Smooth muscle cell (in vitro differentiated cells): ENCODE data around the gene SARNP. TPM values are rescaled to one million over a fixed set of nuclear protein-coding genes. Genes with fewer than 3 reads are reported as not detected.

Experiments used
- DNase-seq: peaks from one replicate; lab custom pipeline; 2025; ENCODE audit not compliant: unreplicated experiment; lab: John Stamatoyannopoulos, UW
- H2AFZ ChIP-seq: fragments of 200-600 bp; sonication (generic); 2 replicates; pipeline ENCODE4 v1.6.0; 2016; ENCODE audit warnings: antibody characterized with exemption, low read depth, mild to moderate bottlenecking
- H3F3A ChIP-seq: fragments of 200-600 bp; sonication (generic); 2 replicates; pipeline ENCODE4 v1.6.0; 2017; ENCODE audit warnings: antibody characterized with exemption, low read depth
- H3K27ac ChIP-seq: fragments of 200-600 bp; sonication (generic); 2 replicates; pipeline ENCODE4 v1.5.1; 2016; ENCODE audit warnings: low read depth, mild to moderate bottlenecking
- H3K27me3 ChIP-seq: fragments of 200-600 bp; sonication (generic); 2 replicates; pipeline ENCODE4 v1.6.1; 2016; ENCODE audit warnings: low read depth, mild to moderate bottlenecking
- H3K36me3 ChIP-seq: fragments of 200-600 bp; sonication (generic); 2 replicates; pipeline ENCODE4 v1.5.1; 2016; ENCODE audit warnings: low read depth
- H3K4me1 ChIP-seq: fragments of 200-600 bp; sonication (generic); 2 replicates; pipeline ENCODE4 v1.5.1; 2016; ENCODE audit warnings: low read depth
- H3K4me2 ChIP-seq: fragments of 200-600 bp; sonication (generic); 2 replicates; pipeline ENCODE4 v1.6.0; 2016; ENCODE audit warnings: mild to moderate bottlenecking
- H3K4me3 ChIP-seq: fragments of 200-600 bp; sonication (generic); 2 replicates; pipeline ENCODE4 v1.5.1; 2016; ENCODE audit warnings: mild to moderate bottlenecking
- H3K79me2 ChIP-seq: fragments of 200-600 bp; sonication (generic); 2 replicates; pipeline ENCODE4 v1.6.0; 2016; ENCODE audit warnings: low read depth, mild to moderate bottlenecking
- H3K9ac ChIP-seq: fragments of 200-600 bp; sonication (generic); 2 replicates; pipeline ENCODE4 v1.6.0; 2016; ENCODE audit warnings: low read depth
- H3K9me3 ChIP-seq: fragments of 200-600 bp; sonication (generic); replicated peaks from 2 replicates; pipeline ENCODE4 v1.5.1; 2016; ENCODE audit warnings: low read depth
- H4K20me1 ChIP-seq: fragments of 200-600 bp; sonication (generic); 2 replicates; pipeline ENCODE4 v1.6.0; 2016; ENCODE audit warnings: low read depth
- WGBS: methylation state at CpG from one replicate; pipeline ENCODE4 v1.1.7; 2016; ENCODE audit warnings: low lambda C conversion rate; 5-methylcytosine and 5-hydroxymethylcytosine counted together
- polyA plus RNA-seq: library from polyadenylated mRNA; unstranded; fragments of >200 nt; fragmentation: Nextera tagmentation; extraction: Ambion mirVana; gene quantifications from 2 replicates; pipeline ENCODE4 v1.2.1, GENCODE V29; 2016
- total RNA-seq: library from RNA; depleted of rRNA; stranded (reverse); fragments of >200 nt; gene quantifications from 2 replicates; pipeline ENCODE4 v1.2.3, GENCODE V29; 2014
- TF ChIP-seq, protein P1 (sequence below): fragments of 200-600 bp; sonication (generic); IDR thresholded peaks from 2 replicates; pipeline ENCODE4 v1.5.1; 2017; ENCODE audit warnings: borderline replicate concordance, mild to moderate bottlenecking, antibody characterized with exemption; ENCODE audit not compliant: insufficient read depth, poor library complexity, severe bottlenecking

The SARNP gene
- total and polyA plus RNA-seq, 2 experiments from 2014 or later = 128 to 169 TPM

DNA sequence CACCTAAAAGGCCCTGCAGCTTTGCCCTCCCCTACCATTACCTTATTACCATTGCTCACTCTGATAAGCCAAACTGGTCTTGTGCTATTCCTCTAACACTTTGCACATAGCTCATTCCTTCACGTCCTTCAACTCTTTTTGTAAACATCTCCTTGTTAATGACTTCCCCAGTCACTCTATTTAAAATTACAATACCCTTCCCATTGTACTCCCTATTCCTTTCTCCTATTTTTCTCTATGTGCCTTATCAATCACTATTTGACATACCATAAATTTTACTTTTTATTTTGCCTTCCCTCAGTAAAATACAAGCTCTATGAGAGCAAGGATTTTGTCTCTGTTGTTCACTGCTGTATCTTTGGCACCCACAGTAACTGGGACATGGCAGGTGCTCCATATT is 5.4 kb downstream of the SARNP start:
- H3K79me2 ChIP-seq = peaks cover 100% of the 10 kb centered on the region
- H3F3A ChIP-seq = peaks cover 6% of the 10 kb centered on the region
- no peak overlapping the region for H3K4me3 ChIP-seq
- H3K27ac ChIP-seq = no peak overlapping the region
- TF ChIP-seq, protein P1, sequence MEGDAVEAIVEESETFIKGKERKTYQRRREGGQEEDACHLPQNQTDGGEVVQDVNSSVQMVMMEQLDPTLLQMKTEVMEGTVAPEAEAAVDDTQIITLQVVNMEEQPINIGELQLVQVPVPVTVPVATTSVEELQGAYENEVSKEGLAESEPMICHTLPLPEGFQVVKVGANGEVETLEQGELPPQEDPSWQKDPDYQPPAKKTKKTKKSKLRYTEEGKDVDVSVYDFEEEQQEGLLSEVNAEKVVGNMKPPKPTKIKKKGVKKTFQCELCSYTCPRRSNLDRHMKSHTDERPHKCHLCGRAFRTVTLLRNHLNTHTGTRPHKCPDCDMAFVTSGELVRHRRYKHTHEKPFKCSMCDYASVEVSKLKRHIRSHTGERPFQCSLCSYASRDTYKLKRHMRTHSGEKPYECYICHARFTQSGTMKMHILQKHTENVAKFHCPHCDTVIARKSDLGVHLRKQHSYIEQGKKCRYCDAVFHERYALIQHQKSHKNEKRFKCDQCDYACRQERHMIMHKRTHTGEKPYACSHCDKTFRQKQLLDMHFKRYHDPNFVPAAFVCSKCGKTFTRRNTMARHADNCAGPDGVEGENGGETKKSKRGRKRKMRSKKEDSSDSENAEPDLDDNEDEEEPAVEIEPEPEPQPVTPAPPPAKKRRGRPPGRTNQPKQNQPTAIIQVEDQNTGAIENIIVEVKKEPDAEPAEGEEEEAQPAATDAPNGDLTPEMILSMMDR = no peak
- no peak overlapping the region for H3K4me2 ChIP-seq
- no peak overlapping the region for H3K9ac ChIP-seq
- peaks cover 13% of the 10 kb centered on the region for H3K4me1 ChIP-seq
- DNase-seq = no peak
- WGBS = 61% methylated on average over 1 of the region's 1 CpG
- no peaks in the 10 kb centered on the region for H3K9me3 ChIP-seq
- no peak overlapping the region for H2AFZ ChIP-seq
- no peaks in the 10 kb centered on the region for H3K36me3 ChIP-seq
- H3K27me3 ChIP-seq = no peaks in the 10 kb centered on the region
- H4K20me1 ChIP-seq = peaks cover 94% of the 10 kb centered on the region

DNA sequence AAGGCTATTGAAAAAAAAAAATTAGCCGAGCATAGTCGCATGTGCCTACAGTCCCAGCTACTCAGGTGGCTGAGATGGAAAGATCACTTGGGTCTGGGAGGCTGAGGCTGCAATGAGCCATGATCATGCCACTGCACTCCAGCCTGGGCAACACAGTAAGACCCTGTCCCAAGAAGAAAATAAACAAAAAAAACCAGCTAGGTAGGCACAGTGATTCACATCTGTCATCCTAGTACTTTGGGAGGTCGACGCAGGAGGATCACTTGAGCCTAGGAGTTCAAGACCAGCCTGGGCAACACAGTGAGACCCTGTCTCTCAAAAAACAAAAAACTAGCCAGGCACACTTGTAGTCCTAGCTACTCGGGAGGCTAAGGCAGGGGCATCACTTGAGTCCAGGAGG is 8.2 kb downstream of the SARNP start:
- H3K79me2 ChIP-seq = peaks cover 100% of the 10 kb centered on the region
- H3K9me3 ChIP-seq = no peaks in the 10 kb centered on the region
- no peak for DNase-seq
- no peaks in the 10 kb centered on the region for H3K36me3 ChIP-seq
- H4K20me1 ChIP-seq = peaks cover 100% of the 10 kb centered on the region
- WGBS = 93% methylated on average over 5 of the region's 5 CpGs
- H3K4me1 ChIP-seq = no peaks in the 10 kb centered on the region
- no peak overlapping the region for H3K27ac ChIP-seq
- TF ChIP-seq, protein P1 = no peak
- H3K4me3 ChIP-seq = no peak overlapping the region
- no peak overlapping the region for H3K4me2 ChIP-seq
- peaks cover 4% of the 10 kb centered on the region for H3F3A ChIP-seq
- H2AFZ ChIP-seq = no peak overlapping the region
- H3K9ac ChIP-seq = no peak overlapping the region
- no peaks in the 10 kb centered on the region for H3K27me3 ChIP-seq

DNA sequence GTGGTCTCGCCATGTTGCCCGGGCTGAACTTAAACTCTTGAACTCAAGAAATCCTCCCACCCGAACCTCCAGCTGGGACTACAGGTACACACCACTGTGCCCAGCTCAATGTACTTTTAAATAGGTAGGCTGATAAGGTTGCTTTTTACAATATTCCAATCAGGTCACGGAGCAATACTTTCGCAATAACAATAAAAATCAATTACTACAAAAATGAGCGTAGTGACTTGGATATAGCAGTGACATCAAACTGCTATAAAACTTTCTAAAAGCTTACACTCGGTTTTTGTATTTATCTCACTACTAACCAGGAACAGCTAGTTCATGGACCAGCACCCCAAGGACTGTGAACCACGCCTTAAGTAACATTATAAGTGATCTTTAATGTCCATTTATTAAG is 10.5 kb downstream of the SARNP start:
- no peak overlapping the region for H3K4me3 ChIP-seq
- H3K27me3 ChIP-seq = no peaks in the 10 kb centered on the region
- no peak for DNase-seq
- peaks cover 97% of the 10 kb centered on the region for H4K20me1 ChIP-seq
- peaks cover 3% of the 10 kb centered on the region for H3K36me3 ChIP-seq
- H3K79me2 ChIP-seq = peaks cover 98% of the 10 kb centered on the region
- TF ChIP-seq, protein P1 = no peak
- 97% methylated on average over 8 of the region's 8 CpGs for WGBS
- H3K4me1 ChIP-seq = no peaks in the 10 kb centered on the region
- no peak overlapping the region for H3K27ac ChIP-seq
- H3K9ac ChIP-seq = no peak overlapping the region
- H3K4me2 ChIP-seq = no peak overlapping the region
- no peaks in the 10 kb centered on the region for H3F3A ChIP-seq
- H2AFZ ChIP-seq = no peak overlapping the region
- no peaks in the 10 kb centered on the region for H3K9me3 ChIP-seq

DNA sequence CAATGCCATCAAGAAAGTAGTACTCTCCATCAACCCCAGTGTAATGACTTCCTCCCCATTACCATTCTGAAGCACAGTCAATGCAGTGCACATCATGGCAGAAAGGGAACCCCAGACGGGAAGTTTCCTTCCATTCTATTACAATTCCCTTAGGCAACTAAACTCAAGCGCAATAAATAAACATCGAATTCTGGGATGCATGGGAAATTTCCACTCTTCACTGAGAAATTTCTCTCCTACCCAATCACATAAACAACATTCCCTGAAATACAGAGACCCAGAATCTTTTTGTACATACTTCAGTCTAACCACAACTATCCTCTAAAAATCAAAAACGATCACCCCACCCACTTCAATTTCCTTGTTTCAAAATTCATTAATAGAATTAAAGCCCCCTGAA is 20.0 kb downstream of the SARNP start:
- TF ChIP-seq, protein P1 = no peak
- Histone ChIP-seq H3K27me3 (no peaks in the 10 kb centered on the region), H3K4me2 (no peak overlapping the region), H3K79me2 (peaks cover 80% of the 10 kb centered on the region), H3K9me3 (no peaks in the 10 kb centered on the region), H3K4me1 (no peaks in the 10 kb centered on the region), H4K20me1 (peaks cover 54% of the 10 kb centered on the region), H3K4me3 (no peak overlapping the region), H3F3A (no peaks in the 10 kb centered on the region), H3K27ac (no peak overlapping the region), H3K36me3 (peaks cover 42% of the 10 kb centered on the region), H3K9ac (no peak overlapping the region), H2AFZ (no peak overlapping the region)
- DNase-seq = no peak
- 87% methylated on average over 4 of the region's 4 CpGs for WGBS
